Stimulated activated CD8-positive, alpha-beta memory T cell treated with anti-CD3 and anti-CD28 coated beads, Interleukin-12 subunit alpha, Interleukin-12 subunit beta, amount 100 ng/mL, for 24 hours (primary cell): ENCODE results near the gene UGT1A9.
"Not testable (repeated sequence)": the region's sequence is repeated elsewhere in the genome, so short reads cannot be mapped to it uniquely, and the experiment has no call there.

Source experiments
- DNase-seq: peaks from one replicate; pipeline ENCODE4 v3.0.0-alpha.2; 2020; ENCODE audit errors: extremely low read depth

UGT1A9 gene

DNA sequence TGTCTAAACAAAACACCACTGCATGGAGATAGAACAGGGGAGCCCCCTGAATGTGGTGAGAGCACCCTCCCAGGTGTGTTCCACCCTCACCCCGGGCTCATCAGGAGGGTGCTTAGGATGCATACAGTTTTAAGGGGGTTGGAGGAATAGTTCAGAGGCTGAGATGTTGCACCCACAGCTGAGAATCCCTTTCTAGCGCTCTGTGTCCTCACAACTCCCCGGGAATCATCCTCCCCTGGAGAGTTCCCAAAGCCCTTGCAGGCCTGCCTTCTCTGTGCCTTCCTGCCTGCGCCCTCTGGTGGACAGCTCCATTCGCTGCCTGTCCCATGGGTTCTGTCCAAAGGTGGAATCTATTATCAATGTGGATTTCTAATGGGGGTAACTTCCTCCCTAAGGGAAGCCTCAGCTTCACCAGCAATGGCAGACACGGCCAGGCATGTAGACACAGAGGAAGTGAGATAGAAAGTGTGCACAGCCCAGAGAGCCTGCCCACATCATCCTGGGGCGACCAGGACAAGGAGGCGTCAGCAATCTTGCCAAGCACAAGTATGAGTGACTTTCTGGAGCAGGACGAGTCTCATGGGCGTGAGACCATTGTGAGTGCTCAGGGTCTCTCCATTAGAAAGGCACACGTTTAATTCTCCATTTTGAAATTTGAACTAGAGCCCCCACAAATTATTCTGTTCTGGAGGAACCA lies 39.8 kb downstream of the UGT1A9 start:
- DNase-seq = peak; percentile 19

DNA sequence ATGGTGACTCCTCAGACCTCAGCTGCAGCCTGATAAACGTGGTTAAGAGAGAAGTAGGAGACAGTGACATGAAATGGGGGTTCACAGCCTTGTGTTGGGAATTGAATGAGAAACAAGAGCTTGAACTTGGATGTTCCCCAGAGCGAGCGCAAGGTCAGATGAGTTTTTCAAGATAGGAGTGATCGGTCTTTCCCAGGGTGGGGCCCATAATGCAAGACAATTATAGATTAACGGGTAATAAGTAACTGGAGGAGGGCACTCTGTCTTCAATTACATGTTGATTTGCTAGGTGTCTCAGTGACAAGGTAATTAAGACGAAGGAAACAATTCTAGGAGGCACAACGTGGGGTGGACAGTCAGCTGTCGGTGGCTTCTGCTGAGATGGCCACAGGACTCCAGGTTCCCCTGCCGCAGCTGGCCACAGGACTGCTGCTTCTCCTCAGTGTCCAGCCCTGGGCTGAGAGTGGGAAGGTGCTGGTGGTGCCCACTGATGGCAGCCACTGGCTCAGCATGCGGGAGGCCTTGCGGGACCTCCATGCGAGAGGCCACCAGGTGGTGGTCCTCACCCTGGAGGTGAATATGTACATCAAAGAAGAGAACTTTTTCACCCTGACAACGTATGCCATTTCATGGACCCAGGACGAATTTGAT lies 41.0 kb downstream of the UGT1A9 start, which contains the start of gene UGT1A5:
Gene UGT1A5 (plus strand): TSS at position 297 of the 651 bp plus-strand sequence. CDS start 85 bp downstream, at position 382.
- no peak for DNase-seq

DNA sequence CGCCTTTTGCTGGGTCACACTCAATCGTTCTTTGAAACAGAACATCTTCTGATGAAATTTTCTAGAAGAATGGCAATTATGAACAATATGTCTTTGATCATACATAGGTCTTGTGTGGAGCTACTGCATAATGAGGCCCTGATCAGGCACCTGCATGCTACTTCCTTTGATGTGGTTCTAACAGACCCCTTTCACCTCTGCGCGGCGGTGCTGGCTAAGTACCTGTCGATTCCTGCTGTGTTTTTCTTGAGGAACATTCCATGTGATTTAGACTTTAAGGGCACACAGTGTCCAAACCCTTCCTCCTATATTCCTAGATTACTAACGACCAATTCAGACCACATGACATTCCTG lies 41.5 kb downstream of the UGT1A9 start:
- no peak for DNase-seq

DNA sequence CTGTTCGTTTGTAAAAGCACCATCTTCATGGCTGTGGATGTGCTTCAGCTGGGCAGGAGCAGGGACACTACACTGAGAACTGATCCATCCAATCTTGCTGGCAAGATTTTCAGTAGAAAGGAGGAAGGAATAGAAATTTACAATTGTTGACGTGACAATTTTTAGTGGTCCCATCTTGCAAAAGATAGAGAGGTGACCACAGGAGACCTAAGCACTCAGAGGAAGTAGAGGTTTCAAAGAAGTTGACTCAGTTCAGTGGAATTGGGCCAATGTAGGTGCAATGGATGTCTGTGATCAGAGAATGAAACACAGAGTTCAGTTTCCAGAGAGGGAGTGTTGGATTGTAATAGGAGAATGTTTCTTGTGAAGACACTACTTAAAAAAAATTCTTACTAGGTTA lies 42.4 kb downstream of the UGT1A9 start:
- no peak for DNase-seq

DNA sequence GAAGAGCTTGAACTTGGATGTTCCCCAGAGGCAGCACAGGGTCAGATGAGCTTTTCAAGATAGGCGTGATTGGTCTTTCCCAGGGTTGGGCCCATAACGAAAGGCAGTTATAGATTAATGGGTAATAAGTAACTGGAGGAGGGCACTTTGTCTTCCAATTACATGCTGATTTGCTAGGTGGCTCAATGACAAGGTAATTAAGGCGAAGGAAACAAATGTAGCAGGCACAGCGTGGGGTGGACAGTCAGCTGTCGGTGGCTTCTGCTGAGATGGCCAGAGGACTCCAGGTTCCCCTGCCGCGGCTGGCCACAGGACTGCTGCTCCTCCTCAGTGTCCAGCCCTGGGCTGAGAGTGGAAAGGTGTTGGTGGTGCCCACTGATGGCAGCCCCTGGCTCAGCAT lies 46.9 kb downstream of the UGT1A9 start, which contains the start of gene UGT1A4:
Gene UGT1A4 (plus strand): TSS at position 185 of the 400 bp plus-strand sequence. CDS start 85 bp downstream, at position 270.
- no peak for DNase-seq

DNA sequence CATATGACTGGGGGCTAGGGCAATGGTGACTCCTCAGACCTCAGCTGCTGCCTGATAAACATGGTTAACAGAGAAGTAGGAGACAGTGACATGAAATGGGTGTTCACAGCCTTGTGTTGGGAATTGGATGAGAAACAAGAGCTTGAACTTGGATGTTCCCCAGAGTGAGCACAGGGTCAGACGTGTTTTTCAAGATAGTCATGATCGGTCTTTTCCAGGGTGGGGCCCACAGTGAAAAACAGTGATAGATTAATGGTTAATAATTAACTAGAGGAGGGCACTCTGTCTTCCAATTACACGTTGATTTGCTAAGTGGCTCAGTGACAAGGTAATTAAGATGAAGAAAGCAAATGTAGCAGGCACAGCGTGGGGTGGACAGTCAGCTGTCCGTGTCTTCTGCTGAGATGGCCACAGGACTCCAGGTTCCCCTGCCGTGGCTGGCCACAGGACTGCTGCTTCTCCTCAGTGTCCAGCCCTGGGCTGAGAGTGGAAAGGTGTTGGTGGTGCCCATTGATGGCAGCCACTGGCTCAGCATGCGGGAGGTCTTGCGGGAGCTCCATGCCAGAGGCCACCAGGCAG lies 57.1 kb downstream of the UGT1A9 start, which contains the start of gene UGT1A3:
Gene UGT1A3 (plus strand): TSS at position 320 of the 579 bp plus-strand sequence. CDS start 85 bp downstream, at position 405.
- DNase-seq = no peak

DNA sequence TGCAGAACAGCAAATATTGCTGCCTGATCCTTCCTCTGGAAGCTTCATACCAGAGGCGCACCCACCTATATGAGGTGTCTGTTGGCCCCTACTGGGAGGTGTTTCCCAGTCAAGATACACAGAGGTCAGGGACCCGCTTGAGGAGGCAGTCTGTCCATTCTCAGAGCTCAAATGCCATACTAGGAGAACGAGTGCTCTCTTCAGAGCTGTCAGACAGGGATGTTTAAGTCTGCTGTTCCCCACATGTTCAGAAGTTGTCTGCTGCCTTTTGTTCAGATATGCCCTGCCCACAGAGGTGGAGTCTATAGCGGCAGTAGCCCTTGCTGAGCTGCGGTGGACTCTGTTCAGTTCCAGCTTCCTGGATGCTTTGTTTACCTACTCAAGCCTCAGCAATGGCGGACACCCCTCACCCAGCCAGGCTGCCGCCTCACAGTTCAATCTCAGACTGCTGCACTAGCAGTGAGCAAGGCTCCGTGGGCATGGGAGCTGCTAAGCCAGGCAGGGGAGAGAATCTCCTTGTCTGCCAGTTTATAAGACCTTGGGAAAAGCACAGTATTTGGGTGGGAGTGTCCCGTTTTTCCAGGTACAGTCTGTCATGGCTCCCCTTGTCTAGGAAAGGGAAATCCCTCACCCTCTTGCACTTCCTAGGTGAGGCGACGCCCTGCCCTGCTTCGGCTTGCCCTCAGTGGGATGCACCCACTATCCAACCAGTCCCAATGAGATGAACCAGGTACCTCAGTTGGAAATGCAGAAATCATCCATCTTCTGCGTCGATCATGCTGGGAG lies 65.4 kb downstream of the UGT1A9 start:
- DNase-seq = not testable (repeated sequence)

DNA sequence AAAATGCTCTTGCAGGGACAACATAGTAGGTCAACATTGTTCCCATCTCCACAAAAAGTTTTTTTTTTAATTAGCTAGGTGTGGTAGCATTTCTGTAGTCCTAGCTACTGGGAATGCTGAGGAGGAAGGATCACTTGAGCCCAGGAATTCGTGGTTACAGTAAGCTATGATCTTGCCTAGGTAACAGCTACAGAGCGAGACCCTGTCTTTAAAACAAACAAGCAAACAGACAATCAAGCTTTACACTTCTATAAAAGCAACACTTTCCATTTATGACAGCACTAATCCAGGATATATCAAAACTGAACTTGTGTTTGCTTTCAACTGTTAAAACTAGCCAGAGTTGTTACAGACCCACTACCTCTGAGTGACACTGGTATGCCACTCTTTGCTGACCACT lies 69.2 kb downstream of the UGT1A9 start:
- no peak for DNase-seq

DNA sequence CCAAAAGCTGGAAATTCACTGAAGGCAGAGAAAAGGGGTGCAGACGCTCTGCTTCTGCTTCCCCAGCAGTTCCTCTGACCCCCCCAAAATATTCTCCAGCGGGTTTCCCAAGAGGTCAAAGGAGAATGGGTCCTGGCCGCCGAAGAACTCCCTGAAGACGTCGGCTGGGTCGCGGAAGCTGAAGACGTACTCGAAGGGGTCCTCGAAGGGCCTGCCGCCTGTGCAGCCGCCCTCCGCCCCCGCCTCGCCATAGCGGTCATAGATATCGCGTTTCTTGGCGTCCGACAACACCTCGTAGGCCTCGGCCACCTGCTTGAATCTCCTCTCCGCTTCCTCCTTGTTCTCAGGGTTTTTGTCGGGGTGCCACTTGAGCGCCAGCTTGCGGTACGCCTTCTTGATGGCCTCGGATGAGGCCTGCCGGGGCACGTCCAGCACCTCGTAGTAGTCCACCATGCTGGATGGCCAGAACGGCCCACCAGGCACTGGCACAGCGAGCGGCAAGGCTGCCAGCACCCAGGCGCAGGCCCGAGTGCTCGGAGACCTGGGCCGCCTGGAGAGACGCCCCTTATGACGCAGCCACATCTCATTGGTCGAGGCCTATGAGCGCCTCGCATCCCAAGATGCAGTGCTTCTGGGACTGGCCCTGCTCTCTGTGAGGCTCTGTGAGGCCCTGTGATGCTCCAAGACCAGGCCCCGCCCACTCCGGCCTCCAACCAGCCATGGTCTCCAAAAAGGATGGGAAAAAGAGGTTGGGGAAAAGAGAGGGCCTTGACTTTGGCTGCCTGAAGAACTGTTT lies 72.0 kb downstream of the UGT1A9 start:
- DNase-seq = no peak

DNA sequence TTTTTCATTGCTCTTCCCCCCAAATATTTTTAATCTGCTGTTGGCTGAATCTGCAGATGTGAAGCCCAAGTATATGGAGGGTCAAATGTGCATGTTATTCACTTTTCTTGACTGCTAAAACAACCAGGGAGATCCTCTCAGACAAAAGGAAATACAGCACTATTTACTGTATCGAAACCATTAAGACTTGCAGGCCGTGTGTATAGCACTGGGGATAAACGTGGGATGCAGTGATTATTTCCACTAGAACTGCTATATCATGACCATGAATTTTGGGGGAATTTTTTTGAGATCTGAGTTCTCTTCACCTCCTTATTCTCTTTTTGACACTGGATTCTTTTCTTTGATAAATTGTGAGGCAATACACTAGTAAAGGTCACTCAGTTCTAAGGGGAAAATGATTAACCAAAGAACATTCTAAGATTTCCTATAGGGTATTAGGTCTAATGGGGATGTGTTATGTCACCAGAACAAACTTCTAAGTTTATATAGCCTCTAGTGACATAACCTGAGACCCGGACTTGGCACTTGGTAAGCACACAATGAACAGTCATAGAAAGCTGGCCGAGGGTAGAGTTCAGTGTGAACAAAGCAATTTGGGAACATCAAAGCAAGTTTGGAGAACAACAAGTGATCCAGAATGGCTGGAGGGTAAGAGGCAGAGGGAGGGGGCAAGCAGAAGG lies 73.5 kb downstream of the UGT1A9 start:
- DNase-seq = no peak

DNA sequence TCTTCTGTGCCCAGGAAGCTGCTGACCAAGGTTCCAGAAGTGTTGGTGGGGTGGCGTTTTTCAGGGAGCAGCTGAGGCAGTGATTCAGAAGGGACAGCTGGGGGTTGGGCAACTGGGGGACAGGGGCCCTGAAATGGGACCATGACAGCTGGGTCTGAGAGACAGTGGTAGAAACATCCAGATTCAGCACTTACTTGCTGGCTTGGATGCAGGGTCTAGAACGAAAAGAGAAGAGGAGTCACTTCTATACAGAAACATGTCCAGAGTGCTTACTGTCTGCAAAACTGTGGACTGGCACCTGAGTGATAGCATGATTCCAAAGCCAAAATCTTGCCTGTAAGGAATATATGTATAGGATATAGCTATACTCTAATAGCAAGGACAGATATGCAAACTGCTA lies 74.1 kb downstream of the UGT1A9 start:
- DNase-seq = not testable (repeated sequence)

DNA sequence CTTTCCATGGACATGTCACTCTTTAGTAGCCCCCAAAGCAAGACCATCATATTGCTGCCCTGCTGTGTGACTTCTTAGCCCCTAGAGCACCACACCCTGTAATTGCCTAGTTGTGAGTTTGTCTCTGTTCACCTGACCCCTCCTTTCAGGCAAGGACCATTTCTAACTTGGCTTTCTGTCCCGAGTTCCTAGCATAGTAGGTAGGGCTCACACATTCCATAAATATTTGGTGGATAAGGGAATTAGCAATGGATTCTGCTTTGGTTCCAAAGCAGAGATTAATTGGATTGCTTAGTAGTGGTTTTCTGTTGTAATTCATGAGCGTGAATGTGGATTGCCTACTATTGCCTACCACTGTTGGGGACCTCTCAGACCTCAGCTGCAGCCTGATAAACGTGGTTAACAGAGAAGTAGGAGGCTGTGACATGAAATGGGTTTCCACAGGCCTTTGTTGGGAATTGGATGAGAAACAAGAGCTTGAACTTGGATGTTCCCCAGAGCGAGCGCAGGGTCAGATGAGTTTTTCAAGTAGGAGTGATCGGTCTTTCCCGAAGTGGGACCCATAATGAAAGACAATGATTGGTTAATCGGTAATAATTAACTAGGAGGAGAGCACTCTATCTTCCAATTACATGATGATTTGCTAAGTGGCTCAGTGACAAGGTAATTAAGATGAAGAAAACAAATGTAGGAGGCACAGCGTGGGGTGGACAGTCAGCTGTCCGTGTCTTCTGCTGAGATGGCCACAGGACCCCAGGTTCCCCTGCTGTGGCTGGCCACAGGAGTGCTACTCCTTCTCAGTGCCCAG lies 75.0 kb downstream of the UGT1A9 start:
- no peak for DNase-seq

DNA sequence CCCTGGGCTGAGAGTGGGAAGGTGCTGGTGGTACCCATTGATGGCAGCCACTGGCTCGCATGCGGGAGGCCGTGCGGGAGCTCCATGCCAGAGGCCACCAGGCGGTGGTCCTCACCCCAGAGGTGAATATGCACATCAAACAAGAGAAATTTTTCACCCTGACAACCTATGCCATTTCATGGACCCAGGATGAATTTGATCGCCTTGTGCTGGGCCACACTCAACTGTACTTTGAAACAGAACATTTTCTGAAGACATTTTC lies 75.5 kb downstream of the UGT1A9 start:
- no peak for DNase-seq

DNA sequence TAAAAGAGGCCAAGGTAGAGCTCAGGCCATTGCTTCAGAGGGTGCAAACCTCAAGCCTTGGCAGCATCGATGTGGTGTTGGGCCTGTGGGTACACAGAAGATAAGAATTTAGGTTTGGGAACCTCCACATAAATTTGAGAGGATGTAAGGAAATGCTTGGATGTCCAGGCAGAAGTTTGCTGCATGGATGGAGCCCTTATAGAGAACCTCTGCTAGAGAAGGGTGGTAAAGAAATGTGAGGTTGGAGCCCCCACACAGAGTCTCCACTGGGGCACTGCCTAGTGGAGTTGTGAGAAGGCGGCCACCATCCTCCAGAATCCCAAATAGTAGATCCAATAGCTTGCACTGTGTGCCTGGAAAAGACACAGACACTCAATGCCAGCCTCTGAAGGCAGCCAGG lies 79.0 kb downstream of the UGT1A9 start:
- not testable (repeated sequence) for DNase-seq

DNA sequence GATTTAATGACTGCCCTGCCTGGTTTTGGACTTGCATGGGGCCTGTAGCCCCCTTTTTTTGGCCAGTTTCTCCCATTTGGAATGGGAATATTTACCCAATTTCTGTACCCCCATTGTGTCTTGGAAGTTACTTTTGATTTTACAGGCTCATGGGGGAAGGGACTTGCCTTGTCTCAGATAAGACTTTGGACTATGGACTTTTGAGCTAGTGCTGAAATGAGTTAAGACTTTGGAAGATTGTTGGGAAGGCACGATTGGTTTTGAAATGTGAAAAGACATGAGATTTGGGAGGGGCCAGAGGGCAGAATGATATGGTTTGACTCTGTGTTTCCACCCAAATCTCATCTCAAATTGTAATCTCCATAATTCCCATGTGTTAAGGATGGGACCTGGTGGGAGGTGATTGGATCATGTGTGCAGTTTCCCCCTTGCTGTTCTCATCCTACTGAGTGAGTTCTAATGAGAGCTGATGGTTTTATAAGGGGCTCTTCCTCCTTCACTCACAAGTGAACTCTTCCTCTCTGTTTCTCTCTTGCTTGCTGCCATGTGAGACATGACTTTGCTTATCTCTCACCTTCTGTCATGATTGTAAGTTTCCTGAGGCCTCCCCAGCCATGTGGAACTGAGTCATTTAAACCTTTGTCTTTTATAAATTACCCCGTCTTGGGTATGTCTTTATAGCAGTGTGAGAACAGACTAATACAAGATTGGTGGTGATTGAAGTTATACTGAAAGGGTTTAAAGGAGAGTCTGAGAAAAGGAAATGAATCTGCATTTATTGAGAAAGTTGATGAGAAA lies 79.7 kb downstream of the UGT1A9 start:
- DNase-seq = not testable (repeated sequence)

DNA sequence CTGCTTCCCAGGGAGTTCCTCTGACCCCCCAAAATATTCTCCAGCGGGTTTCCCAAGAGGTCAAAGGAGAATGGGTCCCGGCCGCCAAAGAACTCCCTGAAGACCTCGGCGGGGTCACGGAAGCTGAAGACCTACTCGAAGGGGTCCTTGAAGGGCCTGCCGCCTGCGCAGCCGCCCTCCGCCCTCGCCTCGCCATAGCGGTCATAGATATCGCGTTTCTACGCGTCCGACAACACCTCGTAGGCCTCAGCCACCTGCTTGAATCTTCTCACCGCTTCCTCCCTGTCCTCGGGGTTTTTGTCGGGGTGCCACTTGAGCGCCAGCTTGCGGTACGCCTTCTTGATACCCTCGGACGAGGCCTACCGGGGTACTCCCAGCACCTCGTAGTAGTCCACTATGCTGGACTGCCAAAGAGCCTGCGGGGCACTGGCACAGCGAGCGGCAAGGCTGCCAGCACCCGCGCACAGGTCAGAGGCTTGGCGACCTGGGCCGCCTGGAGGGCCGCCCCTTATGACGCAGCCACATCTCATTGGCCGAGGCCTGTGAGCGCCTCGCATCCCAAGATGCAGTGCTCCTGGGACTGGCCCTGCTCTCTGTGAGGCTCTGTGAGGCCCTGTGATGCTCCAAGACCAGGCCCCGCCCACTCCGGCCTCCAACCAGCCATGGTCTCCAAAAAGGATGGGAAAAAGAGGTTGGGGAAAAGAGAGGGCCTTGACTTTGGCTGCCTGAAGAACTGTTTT lies 83.3 kb downstream of the UGT1A9 start:
- no peak for DNase-seq

DNA sequence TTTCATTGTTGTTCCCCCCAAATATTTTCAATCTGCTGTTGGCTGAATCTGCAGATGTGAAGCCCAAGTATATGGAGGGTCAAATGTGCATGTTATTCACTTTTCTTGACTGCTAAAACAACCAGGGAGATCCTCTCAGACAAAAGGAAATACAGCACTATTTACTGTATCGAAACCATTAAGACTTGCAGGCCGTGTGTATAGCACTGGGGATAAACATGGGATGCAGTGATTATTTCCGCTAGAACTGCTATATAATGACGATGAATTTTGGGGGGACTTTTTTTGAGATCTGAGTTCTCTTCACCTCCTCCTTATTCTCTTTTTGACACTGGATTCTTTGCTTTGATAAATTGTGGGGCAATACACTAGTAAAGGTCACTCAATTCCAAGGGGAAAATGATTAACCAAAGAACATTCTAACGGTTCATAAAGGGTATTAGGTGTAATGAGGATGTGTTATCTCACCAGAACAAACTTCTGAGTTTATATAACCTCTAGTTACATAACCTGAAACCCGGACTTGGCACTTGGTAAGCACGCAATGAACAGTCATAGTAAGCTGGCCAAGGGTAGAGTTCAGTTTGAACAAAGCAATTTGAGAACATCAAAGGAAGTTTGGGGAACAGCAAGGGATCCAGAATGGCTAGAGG lies 84.9 kb downstream of the UGT1A9 start:
- DNase-seq = no peak

DNA sequence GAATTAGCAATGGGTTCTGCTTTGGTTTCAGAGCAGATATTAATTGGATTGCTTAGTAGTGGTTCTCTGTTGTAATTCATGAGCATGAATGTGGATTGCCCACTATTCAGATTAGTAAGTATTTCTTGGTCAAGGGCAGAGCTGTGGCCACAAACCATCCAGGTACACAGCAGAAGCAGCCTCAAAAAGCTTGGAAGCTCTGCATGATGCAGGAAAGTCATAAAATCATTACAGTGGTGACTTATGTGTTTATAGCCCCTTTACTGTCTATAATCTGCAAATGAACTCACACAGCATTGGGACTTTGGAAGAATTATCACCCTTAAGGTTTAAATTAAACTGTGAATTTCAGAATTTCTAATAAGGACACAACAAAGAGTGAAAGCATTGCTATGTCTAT lies 86.4 kb downstream of the UGT1A9 start:
- no peak for DNase-seq
